ENCODE measurements around the gene MILR1.

MILR1 gene

GRCh38 chr17:64410750-64411490 lies 38.0 kb upstream of the MILR1 start:
- Histone ChIP-seq H3K36me3 (replicated peaks; ENCODE audit: low read depth, low read length) (no peaks in the 10 kb centered on the region), H3K79me2 (ENCODE audit: low read length) (no peaks in the 10 kb centered on the region), H3K9ac (ENCODE audit: low read length) (no peak overlapping the region), H3K9me3 (ENCODE audit: insufficient read depth, low read length) (no peaks in the 10 kb centered on the region), H4K20me1 (ENCODE audit: insufficient read depth, low read length) (no peaks in the 10 kb centered on the region), H3K4me1 (ENCODE audit: low read length) (peaks cover 33% of the 10 kb centered on the region), H3K4me3 (ENCODE audit: low read length) (no peak overlapping the region), H2AFZ (ENCODE audit: low read depth, low read length) (no peak overlapping the region), H3K4me2 (ENCODE audit: low read length) (no peak overlapping the region), H3K27ac (ENCODE audit: low read length) (no peak overlapping the region), H3K27me3 (ENCODE audit: low read depth, low read length) (peaks cover 7% of the 10 kb centered on the region)
- no peak for TF ChIP-seq EZH2phosphoT487 (IDR thresholded peaks at IDR 0.05; ENCODE audit: low read depth)
- TF ChIP-seq, protein P1, sequence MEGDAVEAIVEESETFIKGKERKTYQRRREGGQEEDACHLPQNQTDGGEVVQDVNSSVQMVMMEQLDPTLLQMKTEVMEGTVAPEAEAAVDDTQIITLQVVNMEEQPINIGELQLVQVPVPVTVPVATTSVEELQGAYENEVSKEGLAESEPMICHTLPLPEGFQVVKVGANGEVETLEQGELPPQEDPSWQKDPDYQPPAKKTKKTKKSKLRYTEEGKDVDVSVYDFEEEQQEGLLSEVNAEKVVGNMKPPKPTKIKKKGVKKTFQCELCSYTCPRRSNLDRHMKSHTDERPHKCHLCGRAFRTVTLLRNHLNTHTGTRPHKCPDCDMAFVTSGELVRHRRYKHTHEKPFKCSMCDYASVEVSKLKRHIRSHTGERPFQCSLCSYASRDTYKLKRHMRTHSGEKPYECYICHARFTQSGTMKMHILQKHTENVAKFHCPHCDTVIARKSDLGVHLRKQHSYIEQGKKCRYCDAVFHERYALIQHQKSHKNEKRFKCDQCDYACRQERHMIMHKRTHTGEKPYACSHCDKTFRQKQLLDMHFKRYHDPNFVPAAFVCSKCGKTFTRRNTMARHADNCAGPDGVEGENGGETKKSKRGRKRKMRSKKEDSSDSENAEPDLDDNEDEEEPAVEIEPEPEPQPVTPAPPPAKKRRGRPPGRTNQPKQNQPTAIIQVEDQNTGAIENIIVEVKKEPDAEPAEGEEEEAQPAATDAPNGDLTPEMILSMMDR (IDR thresholded peaks at IDR 0.05; ENCODE audit: low read depth, low read length) = no peak

DNA sequence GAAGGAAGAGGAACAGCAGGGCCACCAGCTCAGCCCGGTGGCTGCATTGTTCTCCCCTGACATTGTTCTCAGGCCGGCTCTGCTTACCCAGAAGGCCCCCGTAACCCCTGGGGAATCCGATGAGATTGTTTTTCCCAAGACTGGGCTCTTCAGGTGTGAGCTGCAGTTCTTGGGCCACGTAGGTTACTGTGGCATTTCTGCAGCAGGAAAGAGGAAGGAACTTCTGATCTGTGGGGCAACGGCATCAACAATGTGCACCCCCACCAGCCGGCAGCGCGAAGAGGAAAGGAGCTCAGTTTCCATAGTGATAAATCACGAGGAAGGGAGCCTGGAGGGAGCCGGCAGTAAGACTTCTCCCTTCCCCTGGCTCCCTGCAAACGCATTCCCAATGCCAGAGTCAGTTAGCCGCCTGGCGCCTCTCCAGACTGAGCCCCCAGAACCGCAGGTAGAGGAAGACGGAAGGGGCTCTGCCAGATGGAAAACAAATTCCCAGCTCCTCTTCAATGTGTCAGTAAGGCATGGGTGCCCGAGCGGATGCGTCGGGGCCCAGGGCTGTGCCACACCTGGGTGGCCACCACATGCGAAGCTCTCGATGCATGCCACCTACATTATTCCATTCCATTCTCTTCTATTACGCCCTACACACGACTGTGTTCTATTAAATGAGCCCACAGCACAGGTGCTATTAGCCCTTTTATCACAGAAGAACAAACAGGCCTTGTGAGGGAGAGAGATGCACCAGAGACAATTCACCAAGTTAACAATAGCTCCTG lies 36.7 kb upstream of the MILR1 start:
- Histone ChIP-seq H3K9ac (ENCODE audit: low read length) (peak overlapping the region; percentile 39; the same call in 1 of the 2 replicates), H3K79me2 (ENCODE audit: low read length) (no peaks in the 10 kb centered on the region), H3K36me3 (replicated peaks; ENCODE audit: low read depth, low read length) (no peaks in the 10 kb centered on the region), H3K4me1 (ENCODE audit: low read length) (peaks cover 33% of the 10 kb centered on the region), H4K20me1 (ENCODE audit: insufficient read depth, low read length) (no peaks in the 10 kb centered on the region), H3K27me3 (ENCODE audit: low read depth, low read length) (peaks cover 11% of the 10 kb centered on the region), H3K4me3 (ENCODE audit: low read length) (peak overlapping the region; percentile 74), H3K27ac (ENCODE audit: low read length) (no peak overlapping the region), H3K4me2 (ENCODE audit: low read length) (peak overlapping the region; percentile 67), H2AFZ (ENCODE audit: low read depth, low read length) (peak overlapping the region; percentile 82), H3K9me3 (ENCODE audit: insufficient read depth, low read length) (no peaks in the 10 kb centered on the region)
- TF ChIP-seq EZH2phosphoT487 (IDR thresholded peaks at IDR 0.05; ENCODE audit: low read depth) = no peak
- TF ChIP-seq, protein P1 (IDR thresholded peaks at IDR 0.05; ENCODE audit: low read depth, low read length) = no peak

- H3K79me2 ChIP-seq (ENCODE audit: low read length) = no peaks in the 10 kb centered on the region
- H2AFZ ChIP-seq (ENCODE audit: low read depth, low read length) = no peak overlapping the region
- H3K36me3 ChIP-seq (replicated peaks; ENCODE audit: low read depth, low read length) = no peaks in the 10 kb centered on the region
- TF ChIP-seq, protein P1 (IDR thresholded peaks at IDR 0.05; ENCODE audit: low read depth, low read length) = no peak
- no peak for TF ChIP-seq EZH2phosphoT487 (IDR thresholded peaks at IDR 0.05; ENCODE audit: low read depth)
- H3K27me3 ChIP-seq (ENCODE audit: low read depth, low read length) = peaks cover 11% of the 10 kb centered on the region
- peak overlapping the region; percentile 74 for H3K4me3 ChIP-seq (ENCODE audit: low read length)
- no peaks in the 10 kb centered on the region for H4K20me1 ChIP-seq (ENCODE audit: insufficient read depth, low read length)
- H3K9me3 ChIP-seq (ENCODE audit: insufficient read depth, low read length) = no peaks in the 10 kb centered on the region
- H3K4me2 ChIP-seq (ENCODE audit: low read length) = peak overlapping the region; percentile 67
- peaks cover 33% of the 10 kb centered on the region for H3K4me1 ChIP-seq (ENCODE audit: low read length)
- H3K9ac ChIP-seq (ENCODE audit: low read length) = peak overlapping the region; percentile 21; the same call in 1 of the 2 replicates
- no peak overlapping the region for H3K27ac ChIP-seq (ENCODE audit: low read length)
Observed at GRCh38 chr17:64412944-64413381, 36.0 kb upstream of the MILR1 start.

DNA sequence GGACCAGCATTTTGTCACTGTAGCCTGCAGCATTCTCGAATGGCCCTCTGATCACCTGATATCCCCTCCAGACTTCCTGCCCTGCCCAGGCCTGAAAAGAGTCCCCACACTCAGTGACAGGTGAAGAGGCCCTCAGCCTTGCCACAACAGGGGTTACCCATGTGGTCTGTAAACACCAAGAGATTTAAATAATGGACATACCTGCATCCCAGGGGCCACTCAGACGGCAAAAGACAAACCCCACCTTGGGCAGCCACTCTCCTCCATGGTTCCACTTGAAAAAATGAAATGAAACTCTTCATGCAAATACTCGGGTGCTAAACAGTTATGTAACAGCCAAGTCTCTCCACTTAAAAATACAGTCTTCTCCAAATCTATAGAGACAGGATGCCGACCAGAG lies 35.4 kb upstream of the MILR1 start:
- Histone ChIP-seq H3K4me2 (ENCODE audit: low read length) (peak overlapping the region; percentile 67), H3K27ac (ENCODE audit: low read length) (no peak overlapping the region), H3K9me3 (ENCODE audit: insufficient read depth, low read length) (no peaks in the 10 kb centered on the region), H3K79me2 (ENCODE audit: low read length) (no peaks in the 10 kb centered on the region), H3K27me3 (ENCODE audit: low read depth, low read length) (peaks cover 11% of the 10 kb centered on the region), H3K36me3 (replicated peaks; ENCODE audit: low read depth, low read length) (no peaks in the 10 kb centered on the region), H3K4me1 (ENCODE audit: low read length) (peaks cover 35% of the 10 kb centered on the region), H3K9ac (ENCODE audit: low read length) (peak overlapping the region; percentile 21; the same call in 1 of the 2 replicates), H2AFZ (ENCODE audit: low read depth, low read length) (no peak overlapping the region), H3K4me3 (ENCODE audit: low read length) (peak overlapping the region; percentile 74), H4K20me1 (ENCODE audit: insufficient read depth, low read length) (no peaks in the 10 kb centered on the region)
- no peak for TF ChIP-seq EZH2phosphoT487 (IDR thresholded peaks at IDR 0.05; ENCODE audit: low read depth)
- TF ChIP-seq, protein P1 (IDR thresholded peaks at IDR 0.05; ENCODE audit: low read depth, low read length) = 0 out of 2 replicates have a peak, but pooled peaks have one; percentile 22
